CD14-positive monocyte (primary cell): ENCODE measurements around the gene TIGD6. TPM values are rescaled to one million over a fixed set of nuclear protein-coding genes. Genes with fewer than 3 reads are reported as not detected.

Source experiments
- DNase-seq, 3 donors: peaks; one replicate each; pipeline ENCODE4 v3.0.0-alpha.2; 2011 to 2022
- H2AFZ ChIP-seq: 2 replicates; pipeline ENCODE4 v1.6.0; 2012; ENCODE audit warnings: mild to moderate bottlenecking, low read depth, low read length, inconsistent platforms; ENCODE audit not compliant: insufficient read depth, poor library complexity, severe bottlenecking
- H3K27ac ChIP-seq, 2 donors: 1 replicate in 1 of 2; 2 replicates in 1 of 2; pipeline ENCODE4 v1.5.1; 2012 to 2013; ENCODE audit warnings: low read length in 2 of 2, control low read depth in 1 of 2, inconsistent platforms in 1 of 2, low read depth in 1 of 2, mild to moderate bottlenecking in 1 of 2
- H3K27me3 ChIP-seq, 2 donors: one replicate each; pipeline versions ENCODE4 v1.6.0 to v1.6.1; 2011 to 2013; ENCODE audit warnings: low read length in 2 of 2; ENCODE audit not compliant: control insufficient read depth in 2 of 2, insufficient read depth in 2 of 2
- H3K36me3 ChIP-seq, 2 donors: replicated peaks in 1 of 2; 1 replicate in 1 of 2; 2 replicates in 1 of 2; pipeline versions ENCODE4 v1.5.1 to v1.6.1; 2012 to 2013; ENCODE audit warnings: low read length in 2 of 2, control low read depth in 1 of 2, inconsistent platforms in 1 of 2, mild to moderate bottlenecking in 1 of 2; ENCODE audit not compliant: insufficient read depth in 2 of 2, control insufficient read depth in 1 of 2
- H3K4me1 ChIP-seq, 2 donors: 1 replicate in 1 of 2; 2 replicates in 1 of 2; pipeline versions ENCODE4 v1.5.1 to v1.6.1; 2012 to 2013; ENCODE audit warnings: low read length in 2 of 2, control low read depth in 1 of 2, inconsistent platforms in 1 of 2, mild to moderate bottlenecking in 1 of 2, moderate library complexity in 1 of 2; ENCODE audit not compliant: insufficient read depth in 2 of 2, control insufficient read depth in 1 of 2
- H3K4me2 ChIP-seq: replicated peaks from 2 replicates; pipeline ENCODE3; 2012; ENCODE audit warnings: low read length, moderate library complexity, mild to moderate bottlenecking; ENCODE audit not compliant: poor library complexity, severe bottlenecking; ENCODE audit errors: extremely low read depth
- H3K4me3 ChIP-seq, 3 experiments: fragments of 200-600 bp in 1 of 3; sonication (generic) in 1 of 3; replicated peaks in 1 of 3; 1 replicate in 2 of 3; 2 replicates in 1 of 3; pipeline ENCODE4 v1.5.1; 2011 to 2013; ENCODE audit warnings: low read length in 3 of 3, mild to moderate bottlenecking in 3 of 3, control low read depth in 2 of 3, low read depth in 2 of 3, inconsistent platforms in 1 of 3, moderate library complexity in 1 of 3
- H3K79me2 ChIP-seq: 2 replicates; pipeline ENCODE4 v1.6.0; 2012; ENCODE audit warnings: mild to moderate bottlenecking, control low read depth, inconsistent platforms, low read length, moderate library complexity; ENCODE audit not compliant: insufficient read depth
- H3K9ac ChIP-seq: 2 replicates; pipeline ENCODE4 v1.6.0; 2017; ENCODE audit warnings: low read length, mild to moderate bottlenecking; ENCODE audit not compliant: insufficient read depth, poor library complexity, severe bottlenecking
- H3K9me3 ChIP-seq, 2 donors: replicated peaks in 1 of 2; 1 replicate in 1 of 2; 2 replicates in 1 of 2; pipeline versions ENCODE4 v1.5.1 to v1.6.1; 2012 to 2013; ENCODE audit warnings: low read length in 2 of 2, control low read depth in 1 of 2; ENCODE audit not compliant: control insufficient read depth in 1 of 2, insufficient read depth in 1 of 2
- H4K20me1 ChIP-seq: 2 replicates; pipeline ENCODE4 v1.6.0; 2012; ENCODE audit warnings: mild to moderate bottlenecking, low read length, control low read depth, moderate library complexity; ENCODE audit not compliant: insufficient read depth
- H3K27ac Mint-ChIP-seq, 7 donors: one replicate each; pipeline ENCODE4 v1.8.0; 2020; ENCODE audit warnings: mild to moderate bottlenecking in 7 of 7, mixed read lengths in 7 of 7, moderate library complexity in 6 of 7, inconsistent platforms in 2 of 7
- H3K27me3 Mint-ChIP-seq, 3 donors: one replicate each; pipeline ENCODE4 v1.8.0; 2021 to 2022; ENCODE audit warnings: low read depth in 3 of 3, mild to moderate bottlenecking in 3 of 3, mixed read lengths in 3 of 3, moderate library complexity in 3 of 3, inconsistent platforms in 1 of 3
- H3K36me3 Mint-ChIP-seq, 2 donors: one replicate each; pipeline ENCODE4 v1.8.0; 2020; ENCODE audit warnings: mixed read lengths in 2 of 2, inconsistent platforms in 1 of 2, mild to moderate bottlenecking in 1 of 2
- H3K4me1 Mint-ChIP-seq: one replicate; pipeline ENCODE4 v1.8.0; 2020; ENCODE audit warnings: mild to moderate bottlenecking, mixed read lengths
- H3K4me3 Mint-ChIP-seq, 2 donors: one replicate each; pipeline ENCODE4 v1.8.0; 2020; ENCODE audit warnings: mild to moderate bottlenecking in 2 of 2, mixed read lengths in 2 of 2, moderate library complexity in 1 of 2
- H3K9me3 Mint-ChIP-seq, 7 donors: one replicate each; pipeline ENCODE4 v1.8.0; 2020 to 2022; ENCODE audit warnings: mixed read lengths in 7 of 7, mild to moderate bottlenecking in 6 of 7, moderate library complexity in 6 of 7, inconsistent platforms in 2 of 7
- WGBS: methylation state at CpG from one replicate; pipeline ENCODE4 v1.1.5; 2013; ENCODE audit warnings: missing lambda C conversion rate; ENCODE audit not compliant: insufficient coverage; 5-methylcytosine and 5-hydroxymethylcytosine counted together
- intact Hi-C, 2 donors: fragments of 100-400 bp; cut with micrococcal nuclease; formaldehyde crosslinking; loops; one replicate each; pipeline versions ENCODE4 v1.15.0 to v1.15.1; 2023
- polyA plus RNA-seq, 3 donors: library from polyadenylated mRNA; depleted of rRNA in 1 of 3; unstranded in 2 of 3; stranded (reverse) in 1 of 3; fragments of 300-500 nt in 2 of 3; fragments of >200 nt in 1 of 3; fragmentation: Illumina TruSeq in 2 of 3; gene quantifications; 1 replicate in 2 of 3; 2 replicates in 1 of 3; pipeline ENCODE4 v1.2.3, GENCODE V29; 2012 to 2021
- TF ChIP-seq, protein P1 (sequence below): fragments of 200-600 bp; IDR thresholded peaks from one replicate; pipeline ENCODE4 v1.8.0; 2022; ENCODE audit warnings: antibody characterized with exemption, mild to moderate bottlenecking

Gene TIGD6
- polyA plus RNA-seq, 3 donors: 0.88 to 2.5 (median 1.8) TPM

DNA sequence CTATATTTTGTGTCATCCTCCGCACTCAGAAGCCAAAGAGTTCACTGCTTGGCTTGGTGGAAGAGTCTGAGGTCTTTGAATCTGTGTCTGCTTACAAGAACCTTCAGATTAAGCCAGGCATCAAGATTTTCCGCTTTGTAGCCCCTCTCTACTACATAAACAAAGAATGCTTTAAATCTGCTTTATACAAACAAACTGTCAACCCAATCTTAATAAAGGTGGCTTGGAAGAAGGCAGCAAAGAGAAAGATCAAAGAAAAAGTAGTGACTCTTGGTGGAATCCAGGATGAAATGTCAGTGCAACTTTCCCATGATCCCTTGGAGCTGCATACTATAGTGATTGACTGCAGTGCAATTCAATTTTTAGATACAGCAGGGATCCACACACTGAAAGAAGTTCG is 19.2 kb downstream of the TIGD6 start:
- TF ChIP-seq, protein P1, sequence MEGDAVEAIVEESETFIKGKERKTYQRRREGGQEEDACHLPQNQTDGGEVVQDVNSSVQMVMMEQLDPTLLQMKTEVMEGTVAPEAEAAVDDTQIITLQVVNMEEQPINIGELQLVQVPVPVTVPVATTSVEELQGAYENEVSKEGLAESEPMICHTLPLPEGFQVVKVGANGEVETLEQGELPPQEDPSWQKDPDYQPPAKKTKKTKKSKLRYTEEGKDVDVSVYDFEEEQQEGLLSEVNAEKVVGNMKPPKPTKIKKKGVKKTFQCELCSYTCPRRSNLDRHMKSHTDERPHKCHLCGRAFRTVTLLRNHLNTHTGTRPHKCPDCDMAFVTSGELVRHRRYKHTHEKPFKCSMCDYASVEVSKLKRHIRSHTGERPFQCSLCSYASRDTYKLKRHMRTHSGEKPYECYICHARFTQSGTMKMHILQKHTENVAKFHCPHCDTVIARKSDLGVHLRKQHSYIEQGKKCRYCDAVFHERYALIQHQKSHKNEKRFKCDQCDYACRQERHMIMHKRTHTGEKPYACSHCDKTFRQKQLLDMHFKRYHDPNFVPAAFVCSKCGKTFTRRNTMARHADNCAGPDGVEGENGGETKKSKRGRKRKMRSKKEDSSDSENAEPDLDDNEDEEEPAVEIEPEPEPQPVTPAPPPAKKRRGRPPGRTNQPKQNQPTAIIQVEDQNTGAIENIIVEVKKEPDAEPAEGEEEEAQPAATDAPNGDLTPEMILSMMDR: no peak
- H2AFZ ChIP-seq: no peak overlapping the region
- no peaks in the 10 kb centered on the region for H3K4me1 ChIP-seq

DNA sequence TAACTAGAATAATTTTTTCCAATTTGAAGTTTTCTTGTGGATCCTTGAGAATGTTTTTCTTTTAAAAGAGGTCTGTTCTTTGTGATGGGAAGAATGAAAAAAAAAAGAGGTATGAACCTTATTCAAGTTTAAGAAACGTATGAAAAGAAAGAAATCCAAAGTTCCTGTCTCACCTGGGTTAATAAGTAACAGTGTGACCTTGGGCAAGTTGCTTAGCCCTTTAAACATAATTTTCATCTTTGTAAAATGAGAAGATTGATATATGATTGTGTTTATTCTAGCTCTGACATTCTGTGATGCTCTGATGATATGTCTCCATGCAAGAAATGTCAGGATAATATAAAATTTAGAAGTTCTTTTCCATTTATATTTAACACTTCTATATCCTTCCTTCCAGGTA is 20.6 kb downstream of the TIGD6 start:
- intact Hi-C loops: no loop called here

More for the DNA sequence above, 19.2 kb downstream of the TIGD6 start:
- no peak for DNase-seq
- Histone ChIP-seq H3K27ac (no peak overlapping the region), H3K4me3 (no peak overlapping the region), H3K27me3 (no peaks in the 10 kb centered on the region), H3K79me2 (no peaks in the 10 kb centered on the region), H3K4me2 (no peak overlapping the region), H3K36me3 (peaks cover 31 to 66% of the 10 kb centered on the region in 2 donors), H3K9me3 (no peaks in the 10 kb centered on the region), H4K20me1 (no peaks in the 10 kb centered on the region), H3K9ac (no peak overlapping the region)
- Mint-ChIP-seq H3K9me3 (no peaks in the 10 kb centered on the region), H3K27ac (no peak overlapping the region), H3K4me1 (no peaks in the 10 kb centered on the region), H3K36me3 (peaks cover 47 to 59% of the 10 kb centered on the region in 2 donors), H3K4me3 (no peak overlapping the region), H3K27me3 (no peaks in the 10 kb centered on the region)
- intact Hi-C loops: no loop called here
- WGBS: 100% methylated on average over 1 of the region's 3 CpGs

More for the DNA sequence above, 20.6 kb downstream of the TIGD6 start:
- TF ChIP-seq, protein P1: no peak
- Histone ChIP-seq H2AFZ (no peak overlapping the region), H3K4me3 (no peak overlapping the region), H3K9ac (no peak overlapping the region), H3K4me2 (no peak overlapping the region), H3K79me2 (peaks cover 4% of the 10 kb centered on the region), H3K4me1 (no peaks in the 10 kb centered on the region), H3K27me3 (no peaks in the 10 kb centered on the region), H3K27ac (no peak overlapping the region), H3K9me3 (no peaks in the 10 kb centered on the region), H4K20me1 (no peaks in the 10 kb centered on the region), H3K36me3 (peaks cover 31 to 66% of the 10 kb centered on the region in 2 donors)
- no peaks in the 10 kb centered on the region for H3K27me3 Mint-ChIP-seq
- H3K4me3 Mint-ChIP-seq: no peak overlapping the region
- no peaks in the 10 kb centered on the region for H3K9me3 Mint-ChIP-seq
- DNase-seq: no peak
- H3K4me1 Mint-ChIP-seq: no peaks in the 10 kb centered on the region
- no CpG with 5 or more reads among the region's 1 CpG for WGBS
- peaks cover 54 to 61% of the 10 kb centered on the region in 2 donors for H3K36me3 Mint-ChIP-seq
- peak overlapping the region in 1 of 7 donors; percentile 15 for H3K27ac Mint-ChIP-seq
